GM12892 (cell line): Measurements from ENCODE around the gene AFG3L2.

ENCODE experiments used
- DNase-seq: peaks from one replicate; pipeline ENCODE4 v3.0.0; 2011; ENCODE audit not compliant: insufficient read length
- FAIRE-seq: peaks from 2 replicates; lab custom pipeline; 2011; peaks lifted over from hg19 to GRCh38; lab: Jason Lieb, UNC
- POLR2A ChIP-seq: IDR thresholded peaks from 2 replicates; pipeline ENCODE4 v1.6.1; 2011; ENCODE audit warnings: low read depth, low read length, control low read depth
- POLR2AphosphoS5 ChIP-seq: IDR thresholded peaks from 2 replicates; pipeline ENCODE4 v1.6.1; 2011; ENCODE audit warnings: low read depth, low read length, control low read depth
- TAF1 ChIP-seq: IDR thresholded peaks from 2 replicates; pipeline ENCODE4 v1.6.1; 2011; ENCODE audit warnings: low read depth, mild to moderate bottlenecking, control low read depth, low read length, borderline replicate concordance

The AFG3L2 gene

DNA sequence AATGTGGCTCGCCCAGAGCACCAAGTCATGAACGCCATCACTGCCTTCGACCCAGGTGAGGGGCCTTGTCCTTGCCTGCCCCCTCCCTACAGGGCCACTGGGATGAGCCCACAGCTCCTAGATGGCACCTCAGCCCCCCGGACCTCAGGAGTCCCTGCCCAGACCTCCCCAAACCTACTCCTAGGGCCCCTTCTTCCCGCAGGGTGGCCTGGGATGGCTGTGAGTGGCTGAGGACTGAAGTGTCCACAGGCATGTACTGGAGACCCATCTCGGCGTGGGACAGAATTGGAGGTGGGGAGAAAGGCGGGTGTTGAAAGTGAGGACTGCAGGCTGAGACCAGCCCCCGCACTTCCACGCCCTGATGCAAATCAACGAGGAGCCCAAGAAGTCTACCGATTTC, 71.8 kb downstream of the AFG3L2 start:
- TF ChIP-seq TAF1 = no peak
- no peak for TF ChIP-seq POLR2A
- no peak for TF ChIP-seq POLR2AphosphoS5
- DNase-seq (no peak), FAIRE-seq (no peak)

DNA sequence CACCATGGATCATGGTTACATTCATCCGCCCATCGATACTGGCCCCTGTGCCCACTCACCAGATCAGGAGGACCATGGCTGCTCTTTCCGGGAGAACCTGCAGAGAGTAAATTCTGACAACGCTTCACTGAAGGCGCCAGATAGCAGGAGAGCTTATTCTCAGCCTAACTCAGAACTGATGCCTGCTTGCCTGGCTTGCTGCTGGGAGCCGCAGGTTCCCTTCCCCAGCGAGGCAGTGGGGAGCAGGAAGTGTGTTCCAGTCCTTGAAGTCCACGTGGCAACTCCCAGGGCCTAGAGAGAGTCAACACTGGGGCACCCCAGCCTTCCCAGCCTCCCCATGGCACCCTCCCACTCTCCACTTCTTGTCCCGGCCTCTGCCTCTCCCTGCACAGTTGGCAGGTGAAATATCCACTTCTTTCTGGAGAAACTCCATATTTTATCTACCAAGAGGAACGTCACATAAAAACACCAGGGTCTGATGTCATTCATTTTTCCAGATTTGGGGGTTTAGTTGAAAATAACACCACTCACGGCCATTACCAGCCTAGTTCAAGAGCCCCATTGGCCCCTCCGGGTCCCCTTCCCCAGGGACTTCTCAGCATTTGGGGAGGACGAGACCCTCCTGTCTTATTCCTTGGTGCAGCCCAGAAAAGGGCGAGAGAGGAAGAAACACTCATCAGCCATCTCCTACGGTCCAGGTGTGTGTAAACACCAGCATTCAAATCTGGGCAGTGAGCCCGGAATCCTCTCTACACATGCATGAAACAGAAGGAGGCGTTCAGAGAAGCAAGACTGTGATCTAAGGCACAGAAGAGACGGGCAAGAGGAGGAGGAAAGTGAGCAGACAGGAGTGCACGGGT, 72.4 kb downstream of the AFG3L2 start:
- FAIRE-seq (no peak), DNase-seq (no peak)
- TF ChIP-seq POLR2AphosphoS5 = no peak
- TF ChIP-seq POLR2A = no peak
- TF ChIP-seq TAF1 = no peak

DNA sequence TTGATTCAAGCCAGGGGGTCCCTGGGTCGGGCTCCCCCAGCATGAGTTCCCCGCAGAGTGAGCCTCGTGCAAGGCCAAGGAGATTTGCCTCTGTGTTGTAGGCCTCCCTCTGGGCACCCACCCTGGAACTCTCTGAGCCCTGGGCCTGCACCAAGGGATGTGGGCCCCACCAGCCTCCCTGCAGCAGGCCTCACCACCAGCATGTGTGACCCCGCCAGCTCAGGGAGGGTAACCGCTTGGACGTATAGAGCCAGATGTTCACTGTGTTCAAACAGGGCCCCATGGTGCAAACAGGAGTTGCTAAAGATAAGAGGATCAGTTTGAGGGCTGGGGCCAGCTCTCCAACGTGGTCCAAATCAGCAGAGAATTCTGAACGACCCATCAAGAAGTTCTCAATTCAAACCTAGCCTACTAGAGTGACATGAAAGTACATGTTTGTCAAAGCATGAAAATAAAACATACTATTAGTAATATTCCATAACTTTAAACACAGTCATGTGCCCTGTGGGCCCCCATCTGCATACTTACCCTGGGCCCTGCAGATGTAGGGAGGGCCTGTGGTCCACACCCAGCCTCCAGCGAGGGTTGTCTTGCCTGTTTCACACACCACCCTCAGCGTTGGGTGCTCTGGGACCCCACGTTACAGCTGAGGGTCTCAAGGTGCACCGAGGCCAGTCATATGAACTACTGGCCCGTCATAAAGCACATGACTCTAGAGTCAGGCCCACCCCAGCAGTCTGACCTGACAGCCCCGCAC, 74.5 kb downstream of the AFG3L2 start:
- FAIRE-seq (no peak), DNase-seq (no peak)
- TF ChIP-seq TAF1 = no peak
- TF ChIP-seq POLR2A = no peak
- no peak for TF ChIP-seq POLR2AphosphoS5

GRCh38 chr18:12301263-12302005, 75.6 kb downstream of the AFG3L2 start:
- FAIRE-seq = no peak
- DNase-seq = no peak
- TF ChIP-seq POLR2AphosphoS5 (no peak), POLR2A (no peak), TAF1 (no peak)

DNA sequence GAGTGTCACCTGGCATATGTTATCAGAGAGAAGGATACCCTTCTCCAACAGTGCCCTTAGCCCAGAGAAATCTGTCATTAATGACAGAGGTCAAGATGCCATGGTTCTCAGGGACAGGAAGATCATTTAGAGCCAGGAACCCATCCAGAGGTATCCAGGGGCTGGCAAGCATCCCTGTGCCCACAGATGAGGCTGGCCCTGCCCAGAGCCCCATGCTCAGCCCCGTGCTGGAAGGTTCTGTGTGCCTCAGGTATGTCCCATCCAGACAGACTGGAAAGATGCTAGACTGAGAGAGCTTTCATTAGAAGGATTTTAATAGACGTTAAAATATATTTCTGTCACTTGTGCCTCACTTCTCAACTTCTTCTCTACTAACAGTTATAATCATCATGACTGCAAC, 77.2 kb downstream of the AFG3L2 start:
- TF ChIP-seq POLR2A (no peak), POLR2AphosphoS5 (no peak), TAF1 (no peak)
- FAIRE-seq (no peak), DNase-seq (no peak)

DNA sequence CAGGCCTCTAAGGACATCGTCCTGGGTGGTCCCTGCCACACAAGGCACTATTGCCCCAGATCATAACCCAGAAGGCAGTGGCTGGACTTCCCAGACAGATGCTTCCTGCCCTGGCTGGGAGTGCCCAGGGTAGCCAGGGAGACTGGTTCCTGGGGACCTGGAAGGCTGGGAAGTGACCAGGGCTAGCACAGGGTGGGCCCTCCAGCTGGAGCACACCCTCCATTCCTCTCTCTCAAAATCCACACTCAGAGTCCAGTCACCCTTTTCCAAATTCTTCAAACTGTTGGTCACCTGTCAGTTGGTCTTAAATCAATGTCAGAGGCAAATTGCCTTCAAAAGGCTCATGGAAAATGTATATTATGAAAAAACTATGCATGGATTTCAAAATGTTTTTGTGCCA, 80.6 kb downstream of the AFG3L2 start:
- DNase-seq (no peak), FAIRE-seq (no peak)
- TF ChIP-seq TAF1 (no peak), POLR2AphosphoS5 (no peak), POLR2A (no peak)

- DNase-seq = no peak
- no peak for TF ChIP-seq TAF1
- no peak for FAIRE-seq
Observed at GRCh38 chr18:12296087-12296403, 81.0 kb downstream of the AFG3L2 start.

- no peak for TF ChIP-seq POLR2A
- DNase-seq (no peak), FAIRE-seq (no peak)
Observed at GRCh38 chr18:12295389-12296086, 81.5 kb downstream of the AFG3L2 start.

DNA sequence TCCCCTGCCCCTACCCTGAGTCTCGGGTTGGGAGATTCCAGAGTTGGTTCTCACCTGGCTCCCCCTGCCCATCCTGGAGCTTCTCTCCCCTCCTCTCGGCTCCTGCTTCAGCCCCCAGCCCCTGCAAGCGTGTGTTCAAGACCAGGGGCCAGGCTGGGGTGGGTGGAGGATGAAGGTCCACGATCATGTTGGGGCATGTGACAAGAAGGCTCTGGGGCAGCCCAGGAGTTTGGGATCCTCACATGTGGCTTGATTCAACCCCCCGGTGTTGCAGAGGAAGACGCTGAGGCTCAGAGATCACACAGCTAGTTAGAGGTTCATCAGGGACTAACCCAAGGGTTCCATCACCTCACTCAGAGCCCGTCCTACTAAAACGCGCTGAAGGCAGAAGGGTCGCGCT, 83.2 kb downstream of the AFG3L2 start:
- DNase-seq = no peak
- TF ChIP-seq POLR2AphosphoS5 (no peak), TAF1 (no peak), POLR2A (no peak)

DNA sequence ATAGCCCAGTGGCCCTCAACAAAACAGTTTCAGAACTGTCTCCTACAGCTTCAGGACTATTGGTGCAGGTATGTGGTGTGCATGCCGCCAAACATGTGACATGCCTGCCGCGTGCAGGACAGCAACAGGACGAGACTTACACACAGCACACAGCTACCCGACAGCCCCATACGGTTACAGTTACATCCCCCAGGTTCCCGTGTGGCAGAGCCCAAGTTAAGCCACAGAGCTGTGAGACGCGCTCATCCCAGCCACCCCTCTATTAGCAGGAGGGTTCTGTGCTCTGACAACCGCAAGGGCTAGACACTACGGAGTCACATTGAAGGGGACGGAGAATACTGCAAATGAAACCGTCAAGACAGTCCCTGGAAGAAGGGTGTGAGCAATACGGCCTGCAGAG, 85.3 kb downstream of the AFG3L2 start:
- DNase-seq = no peak
- no peak for FAIRE-seq
- TF ChIP-seq TAF1 (no peak), POLR2A (no peak), POLR2AphosphoS5 (no peak)

More for the DNA sequence above, 83.2 kb downstream of the AFG3L2 start:
- no peak for FAIRE-seq

DNA sequence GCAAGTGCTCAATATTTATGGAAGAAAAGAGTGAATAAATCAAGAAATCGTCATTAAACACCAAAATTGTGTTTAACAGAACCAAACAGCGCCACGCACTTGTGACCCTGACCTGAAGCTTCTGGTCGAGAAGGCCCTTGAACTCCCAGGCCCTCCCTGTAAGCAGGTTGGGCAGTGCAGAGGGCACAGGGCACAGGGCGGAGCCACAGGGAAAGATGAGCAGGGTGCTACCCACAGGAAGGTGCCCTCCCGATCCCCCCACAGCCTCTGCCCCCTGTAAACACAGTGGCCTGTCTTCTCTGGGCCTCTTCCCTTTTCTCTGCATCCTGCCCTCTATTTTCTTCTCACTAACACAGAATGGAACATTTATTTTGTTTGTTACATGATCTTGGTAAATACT, 85.9 kb downstream of the AFG3L2 start:
- TF ChIP-seq TAF1 (no peak), POLR2A (no peak), POLR2AphosphoS5 (no peak)
- DNase-seq (no peak), FAIRE-seq (no peak)
